Esophagus mucosa (tissue), 1 donor: Measurements from ENCODE around the gene FBXW7. TPM values are rescaled to one million over a fixed set of nuclear protein-coding genes. Genes with fewer than 3 reads are reported as not detected.

ENCODE experiments used
- ATAC-seq: fragments of 200-7000 bp; cut with Tn5 transposase; one replicate; pipeline ENCODE4 v1.9.1; 2020
- total RNA-seq: library from RNA; stranded (reverse); gene quantifications from one replicate; pipeline ENCODE4 v1.2.4, GENCODE V29; 2023
- donor health status: DM: yes; HTN: yes; CAD: no.

The FBXW7 gene
- total RNA-seq, 1 donor from 2014 or later, result 29.5 TPM

- ATAC-seq, result peak; percentile 42
Observed at GRCh38 chr4:152509595-152510225, 26.2 kb downstream of the FBXW7 start.

- no peak for ATAC-seq
Observed at GRCh38 chr4:152508818-152509217, 27.1 kb downstream of the FBXW7 start.

- ATAC-seq, result peak; percentile 49
Observed at GRCh38 chr4:152508386-152508785, 27.5 kb downstream of the FBXW7 start.

- ATAC-seq, result no peak
Observed at GRCh38 chr4:152503653-152504290, 32.1 kb downstream of the FBXW7 start.

GRCh38 chr4:152501846-152502536, 33.9 kb downstream of the FBXW7 start:
- no peak for ATAC-seq

GRCh38 chr4:152500800-152501434, 35.0 kb downstream of the FBXW7 start:
- ATAC-seq, result peak; percentile 78

GRCh38 chr4:152500275-152500674, 35.6 kb downstream of the FBXW7 start:
- ATAC-seq, result no peak

- ATAC-seq, result no peak
Observed at GRCh38 chr4:152499344-152499743, 36.5 kb downstream of the FBXW7 start.

- ATAC-seq, result no peak
Observed at GRCh38 chr4:152494020-152494419, 41.9 kb downstream of the FBXW7 start.

- no peak for ATAC-seq
Observed at GRCh38 chr4:152488246-152488645, 47.6 kb downstream of the FBXW7 start.

- no peak for ATAC-seq
Observed at GRCh38 chr4:152486429-152487389, 49.2 kb downstream of the FBXW7 start.

- ATAC-seq, result peak; percentile 35
Observed at GRCh38 chr4:152485726-152486276, 50.1 kb downstream of the FBXW7 start.

GRCh38 chr4:152482211-152482610, 53.7 kb downstream of the FBXW7 start:
- ATAC-seq, result no peak

- no peak for ATAC-seq
Observed at GRCh38 chr4:152480901-152481300, 55.0 kb downstream of the FBXW7 start.

GRCh38 chr4:152480326-152480725, 55.6 kb downstream of the FBXW7 start:
- ATAC-seq, result no peak

- peak; percentile 49 for ATAC-seq
Observed at GRCh38 chr4:152479428-152480026, 56.4 kb downstream of the FBXW7 start.

GRCh38 chr4:152478461-152479237, 57.2 kb downstream of the FBXW7 start:
- ATAC-seq, result no peak

- no peak for ATAC-seq
Observed at GRCh38 chr4:152476796-152477195, 59.1 kb downstream of the FBXW7 start.

- no peak for ATAC-seq
Observed at GRCh38 chr4:152471251-152471792, 64.6 kb downstream of the FBXW7 start.

- no peak for ATAC-seq
Observed at GRCh38 chr4:152468408-152468807, 67.5 kb downstream of the FBXW7 start.
